ENCODE measurements around the gene CSRNP3.

- TF ChIP-seq POLR2A (IDR thresholded peaks at IDR 0.05; ENCODE audit: low read length) (no peak), GATA1 (IDR thresholded peaks at IDR 0.05; ENCODE audit: low read depth, low read length) (no peak)
These were observed 114.7 kb downstream of the CSRNP3 start for GRCh38 chr2:165584126-165584654.

Data from erythroblast (primary cell).